Tibial nerve (tissue), 4 donors: ENCODE measurements around the gene NDUFV1.

Experiments
- CTCF ChIP-seq, 5 experiments: fragments of 200-600 bp in 3 of 5; fragments of 450-650 bp in 2 of 5; sonication (generic) in 3 of 5; IDR thresholded peaks; one replicate each; pipeline ENCODE4 v1.5.1; 2016 to 2019; ENCODE audit warnings: antibody characterized with exemption in 5 of 5, mild to moderate bottlenecking in 3 of 5, moderate library complexity in 2 of 5
- EP300 ChIP-seq, 2 donors: sonication (generic); formaldehyde crosslinking; IDR thresholded peaks; one replicate each; pipeline ENCODE4 v1.6.1; 2017; ENCODE audit warnings: antibody characterized with exemption in 2 of 2, mild to moderate bottlenecking in 1 of 2
- POLR2A ChIP-seq, 2 donors: fragments of 450-650 bp; IDR thresholded peaks; one replicate each; pipeline ENCODE4 v1.6.1; 2017; ENCODE audit warnings: antibody characterized with exemption in 2 of 2, mild to moderate bottlenecking in 2 of 2, moderate library complexity in 2 of 2

- no peak for TF ChIP-seq CTCF (IDR thresholded peaks at IDR 0.05)
- TF ChIP-seq POLR2A (IDR thresholded peaks at IDR 0.05), result no peak
- no peak for TF ChIP-seq EP300 (IDR thresholded peaks at IDR 0.05)
Measured at GRCh38 chr11:67558084-67558772, 48.5 kb upstream of the NDUFV1 start.
